Neutrophil (primary cell): ENCODE measurements around the gene KCNJ16.

ENCODE experiments used
- H3K27ac ChIP-seq: fragments of 200-600 bp; sonication (generic); 2 replicates; pipeline ENCODE4 v1.5.1; 2016; ENCODE audit warnings: mild to moderate bottlenecking, moderate library complexity
- H3K27me3 ChIP-seq: fragments of 200-600 bp; sonication (generic); 2 replicates; pipeline ENCODE4 v1.6.0; 2016; ENCODE audit warnings: mild to moderate bottlenecking
- H3K36me3 ChIP-seq: fragments of 200-600 bp; sonication (generic); 2 replicates; pipeline ENCODE4 v1.5.1; 2017
- H3K4me1 ChIP-seq, 2 experiments: fragments of 200-600 bp in 1 of 2; sonication (generic) in 1 of 2; 1 replicate in 1 of 2; 2 replicates in 1 of 2; pipeline versions ENCODE4 v1.5.1 to v1.6.1; 2013 to 2016; ENCODE audit warnings: low read depth in 1 of 2, low read length in 1 of 2, mild to moderate bottlenecking in 1 of 2, moderate library complexity in 1 of 2; ENCODE audit not compliant: control insufficient read depth in 1 of 2, insufficient read depth in 1 of 2
- H3K4me3 ChIP-seq, 2 experiments: fragments of 200-600 bp in 1 of 2; sonication (generic) in 1 of 2; 1 replicate in 1 of 2; 2 replicates in 1 of 2; pipeline ENCODE4 v1.5.1; 2013 to 2016; ENCODE audit warnings: low read depth in 1 of 2, low read length in 1 of 2, mild to moderate bottlenecking in 1 of 2, moderate library complexity in 1 of 2
- H3K9me3 ChIP-seq: fragments of 200-600 bp; sonication (generic); 2 replicates; pipeline ENCODE4 v1.5.1; 2016
- TF ChIP-seq, protein P1 (sequence below): fragments of 200-600 bp; sonication (generic); IDR thresholded peaks from 2 replicates; pipeline ENCODE4 v1.5.1; 2016; ENCODE audit warnings: antibody characterized with exemption

The KCNJ16 gene

DNA sequence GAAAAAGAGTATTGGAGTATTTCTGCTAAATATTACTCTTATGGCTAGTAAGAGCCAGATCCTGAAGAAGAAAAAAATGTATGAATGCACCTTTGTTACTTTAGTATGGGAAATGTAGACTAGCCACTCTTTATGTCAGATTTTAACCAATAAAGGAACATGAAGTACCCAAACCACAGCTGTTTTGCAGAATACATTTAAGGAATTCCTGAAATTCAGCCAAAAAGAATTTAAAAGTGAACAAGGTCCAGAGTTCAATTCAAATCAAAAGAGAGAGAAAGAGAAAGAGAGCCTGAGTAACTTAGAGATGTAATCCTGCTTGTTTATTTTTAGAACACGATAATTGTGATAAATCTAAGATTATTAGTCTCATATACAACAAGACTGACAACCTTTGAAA is 1.2 kb downstream of the KCNJ16 start:
- no peaks in the 10 kb centered on the region for H3K27me3 ChIP-seq
- no peaks in the 10 kb centered on the region for H3K9me3 ChIP-seq
- no peak overlapping the region for H3K4me3 ChIP-seq
- H3K36me3 ChIP-seq, result no peaks in the 10 kb centered on the region
- no peaks in the 10 kb centered on the region for H3K4me1 ChIP-seq
- no peak overlapping the region for H3K27ac ChIP-seq
- TF ChIP-seq, protein P1, sequence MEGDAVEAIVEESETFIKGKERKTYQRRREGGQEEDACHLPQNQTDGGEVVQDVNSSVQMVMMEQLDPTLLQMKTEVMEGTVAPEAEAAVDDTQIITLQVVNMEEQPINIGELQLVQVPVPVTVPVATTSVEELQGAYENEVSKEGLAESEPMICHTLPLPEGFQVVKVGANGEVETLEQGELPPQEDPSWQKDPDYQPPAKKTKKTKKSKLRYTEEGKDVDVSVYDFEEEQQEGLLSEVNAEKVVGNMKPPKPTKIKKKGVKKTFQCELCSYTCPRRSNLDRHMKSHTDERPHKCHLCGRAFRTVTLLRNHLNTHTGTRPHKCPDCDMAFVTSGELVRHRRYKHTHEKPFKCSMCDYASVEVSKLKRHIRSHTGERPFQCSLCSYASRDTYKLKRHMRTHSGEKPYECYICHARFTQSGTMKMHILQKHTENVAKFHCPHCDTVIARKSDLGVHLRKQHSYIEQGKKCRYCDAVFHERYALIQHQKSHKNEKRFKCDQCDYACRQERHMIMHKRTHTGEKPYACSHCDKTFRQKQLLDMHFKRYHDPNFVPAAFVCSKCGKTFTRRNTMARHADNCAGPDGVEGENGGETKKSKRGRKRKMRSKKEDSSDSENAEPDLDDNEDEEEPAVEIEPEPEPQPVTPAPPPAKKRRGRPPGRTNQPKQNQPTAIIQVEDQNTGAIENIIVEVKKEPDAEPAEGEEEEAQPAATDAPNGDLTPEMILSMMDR, result no peak

DNA sequence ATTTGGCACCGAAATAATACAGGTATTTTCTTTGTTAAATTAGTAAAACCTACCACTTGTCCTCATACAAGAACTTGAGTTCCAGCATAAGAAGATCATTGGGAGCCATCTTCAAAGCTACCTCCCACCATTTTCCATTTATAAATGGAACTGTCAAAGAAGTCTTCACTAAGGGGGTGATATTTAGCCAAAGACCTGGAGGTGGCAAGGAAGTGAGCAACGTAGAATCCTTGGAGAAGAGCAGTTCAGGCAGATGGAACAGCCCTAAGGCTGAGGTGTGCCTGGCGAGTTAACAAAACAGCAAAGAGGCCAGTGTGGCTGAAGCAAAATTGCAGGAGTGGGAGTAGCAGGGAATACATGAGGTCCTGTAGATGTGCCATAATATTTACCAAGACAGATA is 1.8 kb downstream of the KCNJ16 start:
- Histone ChIP-seq H3K36me3 (no peaks in the 10 kb centered on the region), H3K4me3 (no peak overlapping the region), H3K27me3 (no peaks in the 10 kb centered on the region), H3K9me3 (no peaks in the 10 kb centered on the region), H3K27ac (no peak overlapping the region), H3K4me1 (no peaks in the 10 kb centered on the region)
- TF ChIP-seq, protein P1, result no peak

DNA sequence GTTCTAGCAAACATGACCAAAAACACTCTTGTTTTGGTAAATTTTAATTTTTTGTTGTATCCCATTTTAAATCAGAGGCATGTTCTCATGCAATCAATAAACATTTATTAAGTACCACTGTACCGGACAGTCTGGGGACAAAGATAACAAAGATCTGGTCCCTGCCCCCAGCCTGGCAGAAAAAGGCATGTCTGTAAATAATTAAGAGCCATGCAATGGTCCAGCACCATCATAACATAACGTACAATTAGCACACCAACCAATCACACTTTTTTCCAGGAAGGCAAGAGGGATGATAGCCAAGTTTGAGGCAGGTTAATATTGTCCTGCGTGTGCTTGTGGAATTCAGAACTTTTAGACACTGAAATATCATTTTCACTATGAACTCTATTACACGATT is 3.5 kb downstream of the KCNJ16 start:
- H3K27ac ChIP-seq, result no peak overlapping the region
- H3K9me3 ChIP-seq, result no peaks in the 10 kb centered on the region
- no peaks in the 10 kb centered on the region for H3K36me3 ChIP-seq
- H3K4me1 ChIP-seq, result no peaks in the 10 kb centered on the region
- H3K4me3 ChIP-seq, result no peak overlapping the region
- H3K27me3 ChIP-seq, result no peaks in the 10 kb centered on the region
- TF ChIP-seq, protein P1, result no peak

DNA sequence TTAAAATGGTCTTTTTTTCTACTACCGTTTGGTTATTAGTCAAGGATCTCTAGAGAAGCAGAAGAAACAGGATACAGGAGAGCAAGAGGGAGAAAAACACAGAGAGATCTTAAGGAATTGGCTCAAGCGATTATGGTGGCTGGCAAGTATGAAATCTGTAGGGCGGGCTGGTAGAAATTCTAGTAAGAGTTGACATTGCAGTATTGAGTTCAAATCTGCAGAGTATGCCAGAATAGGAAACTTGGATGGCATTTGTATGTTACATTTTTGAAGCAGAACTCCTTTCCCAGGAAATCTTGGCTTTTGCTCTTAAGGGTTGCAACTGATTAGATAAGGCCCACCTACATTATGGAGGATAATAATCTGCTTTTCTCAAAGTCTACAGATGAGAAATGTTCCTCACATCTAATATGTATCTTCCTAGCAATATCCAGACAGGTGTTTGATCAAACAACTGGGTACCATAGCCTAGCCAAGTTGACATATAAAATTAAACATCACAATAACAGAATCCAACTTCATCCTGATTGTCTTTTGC is 4.0 kb downstream of the KCNJ16 start:
- no peaks in the 10 kb centered on the region for H3K4me1 ChIP-seq
- no peak overlapping the region for H3K4me3 ChIP-seq
- H3K27ac ChIP-seq, result no peak overlapping the region
- H3K9me3 ChIP-seq, result no peaks in the 10 kb centered on the region
- TF ChIP-seq, protein P1, result no peak
- no peaks in the 10 kb centered on the region for H3K36me3 ChIP-seq
- H3K27me3 ChIP-seq, result no peaks in the 10 kb centered on the region

DNA sequence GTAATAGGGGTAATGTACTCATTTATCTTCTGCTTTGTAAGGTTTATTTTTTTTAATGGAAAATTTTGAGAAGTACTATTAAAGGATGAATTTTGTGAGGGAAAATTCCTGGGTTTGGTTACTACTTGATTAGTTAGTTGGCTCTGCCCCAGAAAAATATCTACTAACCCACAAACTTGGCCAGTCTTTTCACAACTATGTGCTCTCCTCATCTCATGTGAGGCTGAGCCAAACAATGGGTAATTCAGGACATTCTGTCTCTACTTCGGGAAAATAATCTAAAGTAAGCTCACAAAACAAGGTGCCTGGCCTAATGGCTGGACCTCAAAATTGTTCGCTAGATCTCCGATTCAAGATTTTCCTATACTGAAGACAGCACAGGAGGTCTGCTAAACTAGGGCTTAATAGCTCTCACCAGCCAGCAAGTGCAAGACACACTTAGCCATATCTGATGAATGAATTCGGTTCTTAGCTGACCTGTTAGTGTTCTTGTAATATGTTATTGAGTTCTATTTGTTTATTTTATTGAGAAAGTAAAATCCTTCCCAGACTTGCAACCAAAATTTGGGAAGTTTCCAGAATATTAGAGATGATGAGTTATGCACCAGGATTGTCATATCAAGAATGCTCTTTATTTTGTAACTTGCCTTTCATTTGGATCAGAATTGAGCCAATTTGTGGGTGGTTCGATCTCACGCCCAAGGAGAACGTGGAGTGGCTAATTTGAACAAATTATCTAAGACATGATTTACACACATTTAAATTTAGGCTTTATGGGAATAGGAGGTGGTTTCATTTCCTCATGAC is 5.7 kb downstream of the KCNJ16 start:
- no peaks in the 10 kb centered on the region for H3K4me1 ChIP-seq
- no peak overlapping the region for H3K27ac ChIP-seq
- H3K36me3 ChIP-seq, result no peaks in the 10 kb centered on the region
- no peaks in the 10 kb centered on the region for H3K27me3 ChIP-seq
- TF ChIP-seq, protein P1, result no peak
- no peak overlapping the region for H3K4me3 ChIP-seq
- no peaks in the 10 kb centered on the region for H3K9me3 ChIP-seq
